MCF 10A (cell line): ENCODE results near the gene BMPER. TPM values are rescaled to one million over a fixed set of nuclear protein-coding genes. Genes with fewer than 3 reads are reported as not detected.
A peak's percentile ranks its signal among the peaks of the same experiment; 100 is the strongest.

ENCODE experiments used
- BruUV-seq: library from RNA; stranded (reverse); fragments of 400-500 nt; replicated peaks from 2 replicates; lab custom pipeline; 2021; lab: Mats Ljungman, UMichigan
- CTCF ChIA-PET: fragments of 300-600 bp; sonication (Branson Sonifier 250); formaldehyde crosslinking; extraction: SDS; loops from one replicate; lab custom pipeline; 2021; ENCODE audit warnings: antibody characterized with exemption, inconsistent platforms; lab: Yijun Ruan, JAX
- POLR2A ChIA-PET: fragments of 300-600, 350-650 bp; sonication (Branson Sonifier 250); formaldehyde crosslinking; extraction: SDS; loops from one replicate; lab custom pipeline; 2020; ENCODE audit warnings: antibody characterized with exemption, inconsistent platforms; lab: Yijun Ruan, JAX
- DNase-seq: peaks from one replicate; pipeline ENCODE4 v3.0.0-alpha.2; 2018; ENCODE audit not compliant: unreplicated experiment
- H3K27ac Mint-ChIP-seq: one replicate; pipeline ENCODE4 v1.8.0; 2022; ENCODE audit warnings: mild to moderate bottlenecking, low read depth, mixed read lengths; ENCODE audit not compliant: unreplicated experiment
- H3K27me3 Mint-ChIP-seq: one replicate; pipeline ENCODE4 v1.8.0; 2022; ENCODE audit warnings: mixed read lengths; ENCODE audit not compliant: insufficient read depth, unreplicated experiment
- H3K36me3 Mint-ChIP-seq: one replicate; pipeline ENCODE4 v1.8.0; 2022; ENCODE audit warnings: mild to moderate bottlenecking, moderate library complexity, mixed read lengths; ENCODE audit not compliant: insufficient read depth, unreplicated experiment
- H3K4me1 Mint-ChIP-seq: one replicate; pipeline ENCODE4 v1.8.0; 2022; ENCODE audit warnings: mixed read lengths; ENCODE audit not compliant: insufficient read depth, unreplicated experiment
- H3K4me3 Mint-ChIP-seq: one replicate; pipeline ENCODE4 v1.8.0; 2022; ENCODE audit warnings: mild to moderate bottlenecking, moderate library complexity, mixed read lengths; ENCODE audit not compliant: unreplicated experiment
- H3K9me3 Mint-ChIP-seq: one replicate; pipeline ENCODE4 v1.8.0; 2022; ENCODE audit warnings: mixed read lengths; ENCODE audit not compliant: unreplicated experiment
- CTCF ChIP-seq: fragments of 200-600 bp; IDR thresholded peaks from one replicate; pipeline ENCODE4 v1.8.0; 2022; ENCODE audit warnings: antibody characterized with exemption, mild to moderate bottlenecking; ENCODE audit not compliant: unreplicated experiment
- intact Hi-C: fragments of 100-400 bp; cut with micrococcal nuclease; formaldehyde crosslinking; loops from 2 replicates; pipeline ENCODE4 v1.14.1; 2022
- total RNA-seq: library from RNA; stranded (reverse); gene quantifications from 2 replicates; pipeline ENCODE4 v1.2.3, GENCODE V29; 2022

The BMPER gene
- total RNA-seq, 1 experiment from 2014 or later, result 0.40 TPM

- H3K27ac Mint-ChIP-seq, result peak overlapping the region; percentile 76
- TF ChIP-seq CTCF, result no peak
- BruUV-seq, result no TSS peak
- no peak overlapping the region for H3K4me3 Mint-ChIP-seq
- intact Hi-C loops, result no loop called here
- CTCF ChIA-PET, result interaction anchor here (0.5 to 1.5 kb wide), 3 partner anchors 10 to 271 kb away, joined by 3 read pairs; no protein-coding TSS in a partner anchor
- POLR2A ChIA-PET, result interaction anchor here (1.0 kb wide), 2 partner anchors 9 to 13 kb away, joined by 4 to 5 read pairs; no protein-coding TSS in a partner anchor
- peak; percentile 91 for DNase-seq
- H3K36me3 Mint-ChIP-seq, result peaks cover 6% of the 10 kb centered on the region
- H3K27me3 Mint-ChIP-seq, result no peaks in the 10 kb centered on the region
- H3K9me3 Mint-ChIP-seq, result no peaks in the 10 kb centered on the region
- H3K4me1 Mint-ChIP-seq, result peaks cover 13% of the 10 kb centered on the region
These were observed 81.9 kb downstream of the BMPER start for GRCh38 chr7:33986951-33987947.

- H3K36me3 Mint-ChIP-seq, result no peaks in the 10 kb centered on the region
- no peaks in the 10 kb centered on the region for H3K4me1 Mint-ChIP-seq
- no peaks in the 10 kb centered on the region for H3K27me3 Mint-ChIP-seq
- POLR2A ChIA-PET, result no interaction called here
- CTCF ChIA-PET, result interaction anchor here (0.5 to 0.7 kb wide), 2 partner anchors 673 to 1360 kb away, joined by 3 to 4 read pairs; no protein-coding TSS in a partner anchor
- H3K9me3 Mint-ChIP-seq, result no peaks in the 10 kb centered on the region
- no peak for DNase-seq
- no peak overlapping the region for H3K27ac Mint-ChIP-seq
- intact Hi-C loops, result no loop called here
- BruUV-seq, result no TSS peak
- no peak for TF ChIP-seq CTCF
- no peak overlapping the region for H3K4me3 Mint-ChIP-seq
These were observed 91.6 kb downstream of the BMPER start for GRCh38 chr7:33996899-33997298.

- intact Hi-C loops, result no loop called here
- POLR2A ChIA-PET, result no interaction called here
- H3K27ac Mint-ChIP-seq, result no peak overlapping the region
These were observed 93.1 kb downstream of the BMPER start for GRCh38 chr7:33998476-33998875.

More at GRCh38 chr7:33998476-33998875, 93.1 kb downstream of the BMPER start:
- TF ChIP-seq CTCF, result no peak
- Mint-ChIP-seq H3K4me3 (no peak overlapping the region), H3K9me3 (peaks cover 3% of the 10 kb centered on the region), H3K27me3 (no peaks in the 10 kb centered on the region), H3K36me3 (no peaks in the 10 kb centered on the region), H3K4me1 (no peaks in the 10 kb centered on the region)
- CTCF ChIA-PET, result interaction anchor here (0.5 to 1.2 kb wide), 2 partner anchors 66 to 1320 kb away, joined by 3 to 6 read pairs; no protein-coding TSS in a partner anchor
- BruUV-seq, result no TSS peak
- no peak for DNase-seq
